ENCODE results near the gene PRR33. TPM values are rescaled to one million over a fixed set of nuclear protein-coding genes. Genes with fewer than 3 reads are reported as not detected.

PRR33 gene
- total RNA-seq, 4 donors from 2014 or later = not detected

DNA sequence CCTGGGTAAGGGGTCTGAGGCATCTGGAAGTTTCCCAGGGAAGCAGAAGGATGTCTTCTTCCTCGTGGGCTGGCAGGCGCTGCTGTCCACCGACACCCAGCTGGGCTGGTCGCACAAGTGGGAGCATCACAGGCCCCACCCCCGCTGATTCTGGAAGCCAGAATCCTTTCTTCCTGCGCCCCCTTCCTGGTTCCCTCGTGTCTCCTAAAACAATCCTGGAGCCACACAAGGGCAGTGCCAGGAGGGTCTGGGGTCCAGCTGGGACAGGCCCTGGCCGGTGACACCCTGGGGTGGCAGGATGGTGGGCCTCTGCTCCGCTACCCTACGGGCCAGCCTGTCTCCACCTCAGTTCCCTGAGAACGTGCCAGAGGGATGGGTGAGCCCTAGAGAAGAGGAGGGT, 34.6 kb downstream of the PRR33 start:
- WGBS, 2 donors (ENCODE audit: low coverage in 1 of 2) = 83% methylated on average over 3 of the region's 11 CpGs; no CpG with 5 or more reads in 1 of the 2 donors
- Histone ChIP-seq H3K36me3 (no peaks in the 10 kb centered on the region), H3K4me1 (no peaks in the 10 kb centered on the region), H3K9me3 (no peaks in the 10 kb centered on the region), H3K4me3 (no peak overlapping the region), H3K27me3 (no peaks in the 10 kb centered on the region), H3K27ac (no peak overlapping the region)
- TF ChIP-seq POLR2AphosphoS5 (IDR thresholded peaks at IDR 0.05) (no peak), EP300 (IDR thresholded peaks at IDR 0.05) (no peak), POLR2A (IDR thresholded peaks at IDR 0.05) (no peak)
- TF ChIP-seq, protein P1, sequence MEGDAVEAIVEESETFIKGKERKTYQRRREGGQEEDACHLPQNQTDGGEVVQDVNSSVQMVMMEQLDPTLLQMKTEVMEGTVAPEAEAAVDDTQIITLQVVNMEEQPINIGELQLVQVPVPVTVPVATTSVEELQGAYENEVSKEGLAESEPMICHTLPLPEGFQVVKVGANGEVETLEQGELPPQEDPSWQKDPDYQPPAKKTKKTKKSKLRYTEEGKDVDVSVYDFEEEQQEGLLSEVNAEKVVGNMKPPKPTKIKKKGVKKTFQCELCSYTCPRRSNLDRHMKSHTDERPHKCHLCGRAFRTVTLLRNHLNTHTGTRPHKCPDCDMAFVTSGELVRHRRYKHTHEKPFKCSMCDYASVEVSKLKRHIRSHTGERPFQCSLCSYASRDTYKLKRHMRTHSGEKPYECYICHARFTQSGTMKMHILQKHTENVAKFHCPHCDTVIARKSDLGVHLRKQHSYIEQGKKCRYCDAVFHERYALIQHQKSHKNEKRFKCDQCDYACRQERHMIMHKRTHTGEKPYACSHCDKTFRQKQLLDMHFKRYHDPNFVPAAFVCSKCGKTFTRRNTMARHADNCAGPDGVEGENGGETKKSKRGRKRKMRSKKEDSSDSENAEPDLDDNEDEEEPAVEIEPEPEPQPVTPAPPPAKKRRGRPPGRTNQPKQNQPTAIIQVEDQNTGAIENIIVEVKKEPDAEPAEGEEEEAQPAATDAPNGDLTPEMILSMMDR (IDR thresholded peaks at IDR 0.05) = no peak
- no peak for ATAC-seq

- 92% methylated on average over 7 of the region's 13 CpGs; no CpG with 5 or more reads in 1 of the 2 donors for WGBS, 2 donors (ENCODE audit: low coverage in 1 of 2)
- H3K9me3 ChIP-seq = no peaks in the 10 kb centered on the region
- H3K27me3 ChIP-seq = no peaks in the 10 kb centered on the region
- ATAC-seq = no peak
- no peak overlapping the region for H3K4me3 ChIP-seq
- no peaks in the 10 kb centered on the region for H3K36me3 ChIP-seq
- H3K27ac ChIP-seq = no peak overlapping the region
- no peak for TF ChIP-seq EP300 (IDR thresholded peaks at IDR 0.05)
- no peak for TF ChIP-seq POLR2AphosphoS5 (IDR thresholded peaks at IDR 0.05)
- TF ChIP-seq, protein P1 (IDR thresholded peaks at IDR 0.05) = no peak
- TF ChIP-seq POLR2A (IDR thresholded peaks at IDR 0.05) = no peak
- no peaks in the 10 kb centered on the region for H3K4me1 ChIP-seq
These were observed 35.2 kb downstream of the PRR33 start for GRCh38 chr11:1856306-1857005.

- WGBS, 2 donors (ENCODE audit: low coverage in 1 of 2) = no CpG with 5 or more reads among the region's 11 CpGs
- no peak overlapping the region for H3K4me3 ChIP-seq
- no peak for ATAC-seq
- H3K4me1 ChIP-seq = no peaks in the 10 kb centered on the region
- no peaks in the 10 kb centered on the region for H3K27me3 ChIP-seq
- H3K27ac ChIP-seq = no peak overlapping the region
- no peak for TF ChIP-seq POLR2AphosphoS5 (IDR thresholded peaks at IDR 0.05)
- TF ChIP-seq, protein P1 (IDR thresholded peaks at IDR 0.05) = no peak
- TF ChIP-seq POLR2A (IDR thresholded peaks at IDR 0.05) = no peak
- no peak for TF ChIP-seq EP300 (IDR thresholded peaks at IDR 0.05)
- no peaks in the 10 kb centered on the region for H3K36me3 ChIP-seq
- no peaks in the 10 kb centered on the region for H3K9me3 ChIP-seq
These were observed 35.8 kb downstream of the PRR33 start for GRCh38 chr11:1855886-1856265.

DNA sequence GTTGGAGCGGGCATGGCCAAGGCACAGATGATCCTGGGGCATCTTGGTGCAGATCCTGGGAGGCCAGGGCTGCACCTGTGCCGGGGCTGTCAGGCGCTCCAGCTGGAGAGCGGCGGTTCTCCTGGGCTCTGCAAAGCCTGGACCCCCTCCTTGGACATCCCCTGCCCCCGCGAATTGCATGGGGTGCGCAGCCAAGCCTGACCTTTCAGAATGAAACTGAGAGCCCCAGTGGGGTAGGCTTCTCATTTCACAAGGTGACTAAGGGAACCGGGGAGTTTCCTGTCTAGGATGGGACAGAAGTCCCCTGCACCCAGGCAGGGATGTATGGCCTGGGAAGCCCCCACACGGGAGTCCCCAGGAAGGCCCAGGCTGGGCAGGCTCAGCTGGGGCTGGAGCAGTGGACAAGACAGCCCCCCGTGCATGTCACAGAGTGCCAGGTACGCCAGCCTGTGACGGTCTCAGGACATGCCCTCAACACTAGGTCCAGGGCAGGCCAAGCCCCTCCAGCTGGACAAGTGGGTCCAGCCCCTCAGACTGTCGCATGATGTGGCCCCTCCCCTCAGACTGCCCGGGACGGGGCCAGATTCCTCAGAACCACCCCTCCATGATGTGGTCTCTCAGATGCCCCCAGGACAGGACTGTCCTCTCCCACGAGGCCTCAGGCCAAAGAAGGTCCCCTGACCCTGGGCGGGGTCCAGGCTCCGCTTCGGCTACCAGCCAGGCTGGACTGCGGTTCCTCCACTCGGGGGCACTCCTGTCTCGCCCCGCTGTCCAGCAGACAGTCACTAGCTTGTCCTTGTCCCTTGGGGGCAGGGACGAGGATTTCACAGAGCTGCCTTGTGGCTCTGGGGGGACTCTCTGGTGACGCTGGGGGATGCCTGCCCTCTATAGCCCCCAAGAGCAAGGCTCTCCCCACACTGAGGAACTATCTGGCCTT, 36.5 kb downstream of the PRR33 start:
- Histone ChIP-seq H3K4me1 (no peaks in the 10 kb centered on the region), H3K27ac (no peak overlapping the region), H3K9me3 (no peaks in the 10 kb centered on the region), H3K4me3 (no peak overlapping the region), H3K36me3 (no peaks in the 10 kb centered on the region), H3K27me3 (no peaks in the 10 kb centered on the region)
- TF ChIP-seq EP300 (IDR thresholded peaks at IDR 0.05) (no peak), POLR2A (IDR thresholded peaks at IDR 0.05) (no peak), POLR2AphosphoS5 (IDR thresholded peaks at IDR 0.05) (no peak)
- TF ChIP-seq, protein P1 (IDR thresholded peaks at IDR 0.05) = no peak
- WGBS, 2 donors (ENCODE audit: low coverage in 1 of 2) = no CpG with 5 or more reads among the region's 26 CpGs
- no peak for ATAC-seq
